Measurements from ENCODE around the gene EPSTI1.

Gene EPSTI1

GRCh38 chr13:42991898-42992763 is at the start of gene EPSTI1:
TSS of gene EPSTI1 (minus strand) at chr13:42992241. CDS start at chr13:42992165, 76 bp downstream.
- DNase-seq (ENCODE audit: low read depth): peak; percentile 73

- DNase-seq (ENCODE audit: low read depth): no peak
These were observed 49.4 kb upstream of the EPSTI1 start for GRCh38 chr13:43041369-43041921.

GRCh38 chr13:43040581-43041368 is 48.7 kb upstream of the EPSTI1 start:
- DNase-seq (ENCODE audit: low read depth): peak; percentile 65

- DNase-seq (ENCODE audit: low read depth): no peak
These were observed 47.9 kb upstream of the EPSTI1 start for GRCh38 chr13:43039966-43040365.

- DNase-seq (ENCODE audit: low read depth): peak; percentile 70
These were observed 44.6 kb upstream of the EPSTI1 start for GRCh38 chr13:43036351-43037250.

GRCh38 chr13:43033038-43033437 is 41.0 kb upstream of the EPSTI1 start:
- no peak for DNase-seq (ENCODE audit: low read depth)

- DNase-seq (ENCODE audit: low read depth): peak; percentile 71
These were observed 39.8 kb upstream of the EPSTI1 start for GRCh38 chr13:43031881-43032280.

- no peak for DNase-seq (ENCODE audit: low read depth)
These were observed 38.5 kb upstream of the EPSTI1 start for GRCh38 chr13:43030548-43030947.

- no peak for DNase-seq (ENCODE audit: low read depth)
These were observed 34.2 kb upstream of the EPSTI1 start for GRCh38 chr13:43026262-43026661.

- DNase-seq (ENCODE audit: low read depth): peak; percentile 78
These were observed 31.4 kb upstream of the EPSTI1 start, which contains the start of gene DNAJC15 for GRCh38 chr13:43023289-43023963. TSS of gene DNAJC15 (plus strand) at chr13:43023586. CDS start at chr13:43023627, 41 bp downstream.

- no peak for DNase-seq (ENCODE audit: low read depth)
These were observed 30.9 kb upstream of the EPSTI1 start for GRCh38 chr13:43022934-43023288.

GRCh38 chr13:43021926-43022670 is 30.1 kb upstream of the EPSTI1 start:
- peak; percentile 85 for DNase-seq (ENCODE audit: low read depth)

- no peak for DNase-seq (ENCODE audit: low read depth)
These were observed 28.8 kb upstream of the EPSTI1 start for GRCh38 chr13:43020794-43021193.

- no peak for DNase-seq (ENCODE audit: low read depth)
These were observed 27.8 kb upstream of the EPSTI1 start for GRCh38 chr13:43019811-43020210.

GRCh38 chr13:43016226-43016625 is 24.2 kb upstream of the EPSTI1 start:
- DNase-seq (ENCODE audit: low read depth): no peak

GRCh38 chr13:43014162-43014561 is 22.1 kb upstream of the EPSTI1 start:
- DNase-seq (ENCODE audit: low read depth): no peak

- peak; percentile 72 for DNase-seq (ENCODE audit: low read depth)
These were observed 17.5 kb upstream of the EPSTI1 start for GRCh38 chr13:43009506-43009905.

GRCh38 chr13:43008596-43008995 is 16.6 kb upstream of the EPSTI1 start:
- no peak for DNase-seq (ENCODE audit: low read depth)

- DNase-seq (ENCODE audit: low read depth): peak; percentile 75
These were observed 15.0 kb upstream of the EPSTI1 start for GRCh38 chr13:43006893-43007631.
